ENCODE measurements around the gene RAB3C. TPM values are rescaled to one million over a fixed set of nuclear protein-coding genes. Genes with fewer than 3 reads are reported as not detected.
A peak's percentile ranks its signal among the peaks of the same experiment; 100 is the strongest.

The RAB3C gene
- total RNA-seq, 1 donor from 2014 or later: 1.8 TPM

DNA sequence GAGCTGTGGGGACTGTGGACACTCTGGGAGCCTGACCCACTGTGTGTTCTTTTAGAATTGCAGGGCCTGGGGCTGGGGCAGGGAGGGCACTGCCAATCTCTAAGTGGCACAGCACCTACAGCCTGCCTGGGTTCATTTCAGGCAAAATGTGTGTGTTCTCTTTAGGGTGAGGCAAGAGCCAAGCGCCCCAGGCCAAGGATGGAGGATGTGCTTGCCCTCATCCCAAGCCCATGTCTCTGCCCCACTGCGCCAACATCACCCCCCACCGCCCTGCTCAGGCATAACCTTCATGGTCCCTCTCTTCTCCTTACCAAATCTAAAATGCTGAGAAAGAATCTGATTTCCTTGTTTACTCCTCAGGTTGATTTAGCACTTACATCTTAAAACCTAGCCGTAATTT is 304.4 kb downstream of the RAB3C start:
- ATAC-seq: no peak

DNA sequence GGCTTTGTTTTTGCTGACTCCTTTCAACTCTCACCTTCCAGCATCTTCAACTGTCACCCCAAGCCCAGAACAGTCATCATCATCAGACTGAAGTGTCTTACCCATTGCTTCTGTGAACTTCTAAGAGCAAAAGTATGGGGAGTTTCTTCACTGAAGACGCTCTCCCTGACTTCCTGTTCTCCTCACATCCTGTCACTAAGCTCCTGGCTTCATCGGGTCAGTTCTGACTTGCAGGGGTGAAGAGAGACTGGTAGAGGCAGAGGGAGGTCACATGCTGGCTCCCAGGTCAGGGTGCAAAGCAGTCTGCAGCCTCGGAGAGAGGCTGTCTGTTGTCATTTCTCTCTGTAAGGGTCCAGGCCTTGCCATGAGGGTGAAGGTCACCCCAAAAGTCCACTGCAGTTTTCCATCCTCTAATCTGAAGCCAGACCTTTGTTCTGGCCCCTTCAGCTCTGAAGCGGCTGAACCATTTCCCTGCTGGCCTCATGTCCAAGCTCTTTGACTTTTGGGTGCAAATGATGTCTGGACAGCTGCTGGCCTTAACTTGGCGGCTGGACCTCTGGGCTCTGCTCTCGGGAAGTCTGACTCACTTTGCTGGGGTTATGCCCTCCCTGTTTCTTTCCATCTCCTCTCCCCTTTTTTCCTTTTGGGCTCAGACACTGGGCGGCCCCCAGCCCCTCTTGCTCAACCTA is 305.0 kb downstream of the RAB3C start:
- ATAC-seq: no peak

DNA sequence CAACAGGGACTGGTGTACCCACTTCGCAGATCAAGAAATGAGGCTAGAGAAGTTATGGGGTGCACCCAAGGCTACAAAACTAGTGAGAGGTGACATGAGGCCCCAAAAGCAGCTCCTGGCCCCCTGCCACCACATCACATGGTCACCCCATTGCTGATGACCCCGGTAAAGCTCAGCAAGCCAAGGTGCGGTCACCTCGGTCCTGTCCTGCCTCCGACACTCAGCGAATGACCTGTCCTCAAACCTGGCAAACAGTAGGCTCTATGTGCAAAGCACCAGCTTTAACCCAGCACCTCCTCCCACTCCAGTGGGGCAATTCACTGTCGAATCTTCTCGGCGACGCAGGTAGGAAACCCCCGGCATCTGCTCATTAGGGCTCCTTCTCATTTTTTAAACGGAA is 307.4 kb downstream of the RAB3C start:
- ATAC-seq: no peak

DNA sequence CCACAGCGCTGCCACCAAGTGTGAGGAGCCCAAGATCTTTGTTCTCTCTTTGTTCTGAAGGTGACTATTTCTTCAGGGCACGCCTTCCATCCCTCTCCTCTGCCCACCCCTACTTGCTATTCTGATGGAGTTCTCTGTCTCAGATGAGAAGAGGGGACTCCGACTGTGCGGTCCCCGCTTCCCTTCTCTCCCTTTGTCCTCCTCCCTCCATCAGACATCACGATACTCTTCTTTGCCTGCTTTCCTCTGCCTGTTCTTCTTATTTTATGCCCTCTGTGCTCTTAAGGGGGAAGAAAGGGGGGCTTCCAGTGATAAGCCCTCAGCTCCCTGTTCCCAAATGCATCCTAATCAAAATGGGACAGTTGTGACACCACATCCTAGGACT is 307.8 kb downstream of the RAB3C start:
- no peak for ATAC-seq

DNA sequence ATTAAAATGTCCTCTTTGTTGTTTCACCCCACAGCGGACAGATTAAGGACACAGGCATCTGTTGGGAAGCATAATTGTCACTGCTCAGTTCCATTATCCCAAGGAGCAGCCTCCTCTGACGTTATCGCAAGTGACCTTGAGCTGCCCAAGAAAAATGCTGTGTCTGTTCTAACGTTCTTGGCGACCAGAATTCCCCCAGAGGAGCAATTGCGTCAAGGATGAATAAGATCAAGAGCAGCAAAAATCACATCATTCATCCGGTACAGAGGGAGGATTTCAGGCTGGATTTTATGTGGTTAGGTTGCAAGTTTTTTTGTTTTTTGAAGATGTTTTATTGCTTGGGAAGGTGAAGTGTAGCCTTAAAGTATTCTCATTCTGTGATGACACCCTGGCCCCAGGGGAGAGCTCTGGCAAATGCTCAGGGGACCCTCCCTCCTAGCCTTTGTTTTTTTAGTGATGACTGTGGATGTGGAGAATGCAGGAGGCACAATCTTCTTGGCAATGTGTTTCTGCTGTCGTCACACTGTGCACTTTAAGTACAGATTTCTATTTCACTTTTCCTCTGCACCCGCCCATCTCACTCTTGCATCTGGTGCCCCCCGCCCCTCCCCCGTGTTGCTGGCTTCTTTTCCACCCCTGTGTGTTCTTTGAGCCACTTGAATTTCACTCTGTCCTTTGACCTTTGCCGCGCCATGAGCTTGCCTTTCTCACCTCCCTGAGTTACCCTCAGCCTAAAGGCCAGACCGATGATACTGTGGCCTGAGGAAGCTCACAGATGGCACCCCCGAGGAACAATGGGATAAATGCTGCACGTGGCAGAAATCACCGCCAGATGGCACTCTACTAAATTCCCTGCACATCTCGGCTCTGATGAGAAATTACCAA is 308.5 kb downstream of the RAB3C start:
- peak; percentile 55 for ATAC-seq

DNA sequence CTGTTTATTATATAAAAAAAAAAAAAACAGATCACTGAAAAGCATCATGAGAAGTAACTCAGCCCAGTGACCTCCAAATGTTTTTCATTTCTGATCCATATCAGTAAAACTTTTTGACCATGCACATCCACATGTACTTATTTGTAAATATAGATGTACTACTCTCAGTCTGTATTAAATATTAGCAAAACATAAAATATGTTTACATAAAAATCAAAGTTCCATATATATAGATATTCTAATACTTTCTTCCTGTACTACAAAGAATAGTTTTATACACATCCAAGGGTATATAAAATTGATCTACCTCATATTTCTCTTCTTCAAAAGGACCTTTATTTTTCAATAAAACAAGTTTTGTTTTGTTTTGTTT is 309.1 kb downstream of the RAB3C start:
- ATAC-seq: no peak

DNA sequence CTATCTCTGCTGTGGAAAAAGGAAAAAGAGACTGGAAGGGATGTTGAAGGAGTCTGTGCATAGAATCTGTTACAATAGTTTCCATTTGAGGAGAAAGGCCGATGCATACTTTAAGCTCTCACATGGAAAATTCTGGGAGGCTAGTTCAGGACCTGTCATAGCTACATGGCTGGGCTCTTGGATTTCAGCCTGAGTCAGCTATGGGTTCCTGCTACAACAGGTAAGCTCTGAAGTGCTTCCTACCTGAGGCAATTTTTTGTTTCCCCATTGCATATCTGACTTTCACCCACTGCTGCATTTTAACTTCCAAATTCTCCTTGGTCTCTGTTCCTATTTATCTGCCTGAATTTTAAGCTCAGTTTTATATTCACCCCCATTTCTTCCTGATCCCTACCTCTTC is 310.7 kb downstream of the RAB3C start:
- ATAC-seq: peak; percentile 38

DNA sequence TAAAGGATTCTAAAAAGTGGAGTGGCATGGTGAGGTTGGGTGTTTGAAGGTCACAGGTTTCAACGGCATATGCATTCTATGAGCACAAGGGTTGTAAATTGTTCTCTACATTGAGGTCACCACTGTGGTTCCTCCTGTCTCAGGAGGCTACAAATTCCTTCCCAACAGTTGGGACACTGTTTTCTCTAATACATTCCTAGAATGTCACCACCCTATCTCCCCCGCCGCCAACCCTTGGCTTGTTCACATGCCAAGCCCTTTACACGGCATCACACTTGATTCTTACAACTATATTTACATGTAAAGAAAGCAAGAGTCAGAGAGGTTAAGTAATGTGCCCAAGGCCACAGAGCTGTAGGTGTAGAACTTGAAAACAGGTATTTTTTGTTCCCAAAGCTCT is 315.1 kb downstream of the RAB3C start:
- ATAC-seq: no peak

DNA sequence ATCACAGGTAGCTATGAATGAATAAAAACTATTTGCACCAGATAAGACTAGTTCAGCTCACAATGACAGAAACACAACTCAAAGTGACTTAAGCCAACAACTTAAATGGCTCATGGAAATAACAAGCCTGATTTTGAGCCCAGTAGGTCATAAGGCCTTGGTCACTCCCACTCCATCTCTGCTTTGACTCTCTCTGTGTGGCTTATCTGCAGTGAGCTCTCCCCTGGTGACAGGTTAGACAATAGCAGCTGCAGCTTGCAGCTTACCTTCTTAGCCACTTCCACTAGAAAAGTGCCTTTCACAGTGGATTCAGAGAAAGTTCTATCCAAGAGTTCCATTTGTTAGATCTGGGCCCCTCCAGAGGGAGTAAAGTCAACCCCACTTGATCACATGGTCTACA is 315.7 kb downstream of the RAB3C start:
- no peak for ATAC-seq

DNA sequence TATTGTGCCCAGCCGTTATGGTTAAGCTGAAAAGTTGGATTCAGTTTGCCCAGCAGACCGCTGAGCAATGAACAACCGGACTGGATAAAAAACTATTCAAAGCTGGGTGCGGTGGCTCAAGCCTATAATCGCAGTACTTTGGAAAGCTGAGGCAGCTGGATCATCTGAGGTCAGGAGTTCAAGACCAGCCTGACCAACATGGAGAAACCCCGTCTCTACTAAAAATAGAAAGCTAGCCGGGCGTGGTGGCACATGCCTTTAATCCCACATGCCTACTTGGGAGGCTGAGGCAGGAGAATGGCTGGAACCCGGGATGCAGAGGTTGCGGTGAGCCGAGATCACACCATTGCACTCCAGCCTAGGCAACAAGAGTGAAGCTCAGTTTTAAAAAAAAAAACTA is 318.4 kb downstream of the RAB3C start:
- no peak for ATAC-seq

DNA sequence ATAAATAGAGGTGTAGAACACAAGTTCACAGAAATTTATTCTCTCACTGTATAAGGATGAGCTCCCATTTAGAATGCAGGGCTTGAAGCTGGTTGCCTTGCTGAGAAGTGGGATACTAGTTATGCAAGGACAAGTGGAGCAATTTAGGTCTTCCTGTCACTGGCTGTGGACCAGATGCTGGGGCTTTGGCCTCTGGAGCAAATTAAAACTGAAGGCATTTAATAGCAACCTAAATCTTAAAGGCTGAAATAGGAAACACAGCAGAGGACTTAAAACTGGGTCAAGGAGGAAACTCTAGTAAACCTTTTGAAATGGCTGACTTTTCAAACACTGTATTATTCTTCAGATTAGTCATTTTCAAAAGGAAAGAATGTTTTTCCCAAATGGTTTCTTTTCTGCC is 319.4 kb downstream of the RAB3C start:
- ATAC-seq: no peak

DNA sequence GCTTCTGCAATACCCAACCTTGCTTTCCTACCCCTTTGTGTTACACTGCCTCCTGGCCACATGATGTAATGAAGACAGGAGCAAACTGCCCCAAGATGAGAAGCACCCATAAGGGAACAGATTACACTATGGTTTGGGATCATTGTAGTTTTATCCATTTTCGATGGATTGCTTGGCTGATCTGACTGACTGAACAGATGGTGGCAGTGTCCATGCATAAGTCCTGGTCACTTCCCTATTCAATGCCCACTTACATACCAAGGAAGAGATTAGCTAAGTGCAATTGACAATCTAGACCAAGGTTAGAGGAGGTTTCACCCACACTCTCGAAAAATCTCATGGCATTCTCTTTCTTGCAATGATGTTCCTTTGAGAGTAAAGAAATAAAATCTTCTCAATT is 319.9 kb downstream of the RAB3C start:
- ATAC-seq: no peak

DNA sequence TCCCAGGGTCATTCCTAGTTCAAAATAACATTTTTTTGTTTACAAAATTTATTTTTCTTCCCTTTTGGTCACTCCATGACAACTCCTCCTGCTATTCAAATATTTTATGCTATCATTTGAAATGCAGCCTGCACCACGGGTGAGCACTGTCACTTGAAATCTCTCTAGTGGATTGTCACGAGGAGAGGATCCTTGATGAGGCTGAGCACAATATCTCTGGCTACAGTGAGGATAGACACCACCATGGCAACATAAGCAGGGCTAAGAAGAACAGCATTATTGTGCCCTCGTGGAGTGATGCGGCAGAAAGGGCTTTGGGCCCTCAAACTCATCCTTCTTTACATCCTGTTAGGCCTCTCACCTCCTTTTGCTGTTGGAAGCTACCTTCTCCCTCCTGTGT is 321.9 kb downstream of the RAB3C start:
- ATAC-seq: no peak

DNA sequence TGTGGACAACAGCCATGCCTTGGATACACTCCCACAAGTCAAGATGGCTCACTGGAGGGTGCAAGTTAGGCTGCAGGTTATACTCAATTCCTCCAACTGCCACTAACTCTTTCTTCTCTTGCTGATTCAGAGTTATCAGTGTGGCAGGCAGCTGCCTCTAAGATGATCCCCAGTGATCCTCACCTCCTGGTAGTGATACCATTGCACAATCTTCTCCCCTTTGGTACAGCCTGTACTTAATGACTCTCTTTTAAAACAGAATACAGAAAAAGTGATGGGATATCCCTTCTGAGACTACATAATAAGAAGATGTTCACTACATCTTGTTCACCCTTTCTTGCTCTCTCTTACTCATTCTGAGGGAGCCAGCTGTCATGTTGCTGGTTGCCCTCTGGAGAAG is 323.1 kb downstream of the RAB3C start:
- no peak for ATAC-seq

Other genes starting within 250 kb of the RAB3C start
- 90.7 TPM for gene PLK2, start 123.0 kb upstream of the RAB3C start, total RNA-seq
- 0.40 TPM for gene GAPT, start 91.6 kb upstream of the RAB3C start, total RNA-seq

Measured in esophagus mucosa (tissue), 1 donor.